ENCODE data around the gene HOGA1.

Gene HOGA1

GRCh38 chr10:97584060-97584797 is at the start of gene HOGA1:
Gene HOGA1 (plus strand): TSS chr10:97584389. CDS start chr10:97584704, 315 bp downstream.
- no peak for DNase-seq (ENCODE audit: low read depth, low spot score)

GRCh38 chr10:97534746-97535367 is 49.3 kb upstream of the HOGA1 start:
- DNase-seq (ENCODE audit: low read depth, low spot score): no peak

- DNase-seq (ENCODE audit: low read depth, low spot score): no peak
These were observed 46.9 kb upstream of the HOGA1 start for GRCh38 chr10:97537186-97537869.

- DNase-seq (ENCODE audit: low read depth, low spot score): no peak
These were observed 45.8 kb upstream of the HOGA1 start for GRCh38 chr10:97538411-97538810.

- DNase-seq (ENCODE audit: low read depth, low spot score): no peak
These were observed 45.4 kb upstream of the HOGA1 start for GRCh38 chr10:97538839-97539238.

- peak; percentile 69 for DNase-seq (ENCODE audit: low read depth, low spot score)
These were observed 44.5 kb upstream of the HOGA1 start for GRCh38 chr10:97539523-97540200.

GRCh38 chr10:97540669-97541500 is 43.3 kb upstream of the HOGA1 start:
- no peak for DNase-seq (ENCODE audit: low read depth, low spot score)

- DNase-seq (ENCODE audit: low read depth, low spot score): peak; percentile 73
These were observed 41.8 kb upstream of the HOGA1 start for GRCh38 chr10:97542169-97543024.

- peak; percentile 84 for DNase-seq (ENCODE audit: low read depth, low spot score)
These were observed 41.1 kb upstream of the HOGA1 start for GRCh38 chr10:97543025-97543546.

GRCh38 chr10:97546456-97547270 is 37.5 kb upstream of the HOGA1 start:
- no peak for DNase-seq (ENCODE audit: low read depth, low spot score)

GRCh38 chr10:97547271-97547600 is 37.0 kb upstream of the HOGA1 start:
- no peak for DNase-seq (ENCODE audit: low read depth, low spot score)

GRCh38 chr10:97547962-97548361 is 36.2 kb upstream of the HOGA1 start:
- DNase-seq (ENCODE audit: low read depth, low spot score): no peak

- no peak for DNase-seq (ENCODE audit: low read depth, low spot score)
These were observed 35.2 kb upstream of the HOGA1 start for GRCh38 chr10:97548828-97549455.

- no peak for DNase-seq (ENCODE audit: low read depth, low spot score)
These were observed 34.4 kb upstream of the HOGA1 start for GRCh38 chr10:97549587-97550322.

- DNase-seq (ENCODE audit: low read depth, low spot score): no peak
These were observed 33.6 kb upstream of the HOGA1 start for GRCh38 chr10:97550336-97551149.

- no peak for DNase-seq (ENCODE audit: low read depth, low spot score)
These were observed 32.9 kb upstream of the HOGA1 start for GRCh38 chr10:97551271-97551670.

- no peak for DNase-seq (ENCODE audit: low read depth, low spot score)
These were observed 30.6 kb upstream of the HOGA1 start for GRCh38 chr10:97553575-97554031.

Data from smooth muscle cell of the brain vasculature (primary cell).